ENCODE results near the gene TPRG1L.
A peak's percentile ranks its signal among the peaks of the same experiment; 100 is the strongest.
"Not testable (repeated sequence)": the region's sequence is repeated elsewhere in the genome, so short reads cannot be mapped to it uniquely, and the experiment has no call there.

Gene TPRG1L

GRCh38 chr1:3624200-3625136 is at the start of gene TPRG1L:
Gene TPRG1L (plus strand): TSS chr1:3625015. CDS start chr1:3625073, 58 bp downstream.
- peak; percentile 95 for DNase-seq

GRCh38 chr1:3575515-3575914 is 49.3 kb upstream of the TPRG1L start:
- DNase-seq: not testable (repeated sequence)

DNA sequence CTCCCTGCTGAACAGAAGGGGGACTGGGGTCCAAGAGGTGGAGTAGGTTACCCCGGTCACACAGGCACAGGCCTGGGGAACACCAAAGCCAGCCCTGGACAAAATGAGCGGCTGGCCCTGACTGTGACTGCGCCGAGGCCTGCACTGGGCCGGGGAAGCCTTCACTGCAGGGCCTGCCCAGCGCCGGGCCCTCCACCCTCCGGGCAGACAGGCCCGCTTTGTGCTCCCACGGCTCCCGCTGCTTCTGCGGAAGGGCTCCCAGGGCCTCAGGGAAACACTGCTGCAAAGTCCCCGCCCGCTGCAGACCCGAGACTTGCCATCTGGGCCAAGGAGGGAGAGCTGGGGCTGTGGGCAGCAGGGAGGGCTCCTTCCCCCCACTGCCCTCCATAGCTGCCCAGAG is 48.8 kb upstream of the TPRG1L start:
- no peak for DNase-seq

DNA sequence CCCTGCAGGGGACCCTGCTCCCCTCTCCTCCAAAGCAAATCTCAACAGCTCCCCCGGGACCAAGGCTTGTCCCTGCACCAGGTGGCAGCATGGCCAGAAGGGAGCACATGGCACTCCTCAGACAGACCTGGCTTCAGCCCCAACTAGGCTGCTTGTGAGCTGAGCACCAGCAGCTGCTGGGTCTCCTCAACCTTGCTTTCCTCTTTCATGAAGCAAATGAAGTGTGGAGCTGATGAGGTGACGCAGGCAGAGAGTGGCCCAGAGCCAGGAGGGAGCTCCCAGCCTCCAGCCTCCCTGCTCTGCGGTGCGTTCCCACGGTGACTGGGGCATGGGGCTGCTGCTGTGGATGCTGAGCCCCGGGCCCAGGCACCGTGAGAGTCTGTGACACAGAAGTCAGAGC is 47.5 kb upstream of the TPRG1L start:
- DNase-seq: no peak

DNA sequence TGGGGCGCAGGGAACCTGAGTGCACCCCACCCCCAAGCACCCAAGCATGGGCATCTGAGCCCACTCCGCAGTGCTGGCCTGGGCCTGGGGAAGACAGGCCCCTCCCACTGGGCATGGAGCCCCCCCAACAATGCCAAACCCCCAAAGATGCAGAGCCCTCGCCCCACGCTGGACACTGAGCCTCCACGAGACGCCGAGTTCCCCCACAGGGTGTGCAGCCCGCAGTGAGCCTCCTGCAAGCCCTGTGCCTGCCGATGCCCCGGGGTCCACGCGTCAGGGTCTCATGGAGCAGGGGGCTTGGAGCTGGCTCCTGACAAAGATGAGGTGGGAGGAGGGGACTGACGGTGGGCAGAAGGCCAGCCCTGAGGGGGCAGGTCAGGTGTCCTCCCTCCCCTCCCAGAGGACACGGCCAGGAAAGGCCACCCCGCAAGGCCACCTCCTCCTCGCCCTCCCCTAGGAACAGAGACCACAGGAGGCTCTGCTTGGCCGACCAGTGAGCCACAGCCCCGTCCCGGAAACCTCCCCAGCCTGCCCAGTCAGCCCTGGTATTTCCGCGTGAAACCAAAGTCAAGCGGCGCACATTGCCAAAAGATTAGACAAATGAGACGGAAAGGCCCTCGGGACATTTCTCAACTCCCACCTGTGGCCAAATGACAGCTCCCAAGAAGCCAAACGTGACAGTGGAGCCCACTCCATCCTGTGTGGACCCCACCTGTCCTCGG is 46.9 kb upstream of the TPRG1L start:
- no peak for DNase-seq

GRCh38 chr1:3578433-3578805 is 46.4 kb upstream of the TPRG1L start:
- DNase-seq: no peak

DNA sequence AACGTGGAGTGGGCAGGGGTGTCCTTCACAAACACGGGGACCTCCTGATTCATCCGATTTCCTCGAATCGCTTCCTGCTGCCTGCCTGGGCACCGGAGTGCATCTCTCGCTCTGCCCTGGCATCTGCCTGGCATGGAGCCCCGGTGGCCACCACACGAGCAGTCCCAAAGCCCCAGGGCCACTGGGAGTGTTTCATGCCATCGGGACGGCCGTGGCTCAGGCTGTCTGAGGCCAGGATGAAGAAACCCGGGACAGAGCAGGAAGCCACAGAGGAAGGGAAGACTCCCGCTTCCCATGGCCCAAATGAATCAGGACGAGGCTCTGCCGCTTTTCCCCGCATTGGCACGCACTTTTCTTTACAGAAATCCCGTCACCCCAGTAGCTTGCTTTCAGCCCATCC is 45.9 kb upstream of the TPRG1L start:
- DNase-seq: no peak

GRCh38 chr1:3579626-3580025 is 45.2 kb upstream of the TPRG1L start:
- no peak for DNase-seq

DNA sequence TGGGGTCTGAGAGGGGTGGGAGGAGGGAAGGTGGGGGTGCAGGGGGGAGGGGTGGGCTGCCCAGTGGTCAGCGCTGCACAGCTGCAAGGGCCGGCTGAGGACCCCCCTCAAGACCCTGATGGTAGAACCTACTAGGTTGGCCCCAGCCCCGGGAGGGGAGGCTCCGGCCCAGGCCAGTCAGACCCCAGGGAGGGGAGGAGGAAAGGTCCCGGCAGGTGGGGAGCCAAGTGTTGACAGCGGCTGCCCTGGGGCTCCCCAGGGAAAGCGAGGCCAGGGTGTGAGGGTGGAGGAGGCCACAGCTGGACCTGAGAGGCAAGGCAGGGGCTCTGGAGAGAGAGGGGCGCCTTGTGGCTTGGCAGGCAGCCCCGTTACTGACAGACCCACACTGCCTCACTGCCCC is 44.6 kb upstream of the TPRG1L start:
- DNase-seq: no peak

DNA sequence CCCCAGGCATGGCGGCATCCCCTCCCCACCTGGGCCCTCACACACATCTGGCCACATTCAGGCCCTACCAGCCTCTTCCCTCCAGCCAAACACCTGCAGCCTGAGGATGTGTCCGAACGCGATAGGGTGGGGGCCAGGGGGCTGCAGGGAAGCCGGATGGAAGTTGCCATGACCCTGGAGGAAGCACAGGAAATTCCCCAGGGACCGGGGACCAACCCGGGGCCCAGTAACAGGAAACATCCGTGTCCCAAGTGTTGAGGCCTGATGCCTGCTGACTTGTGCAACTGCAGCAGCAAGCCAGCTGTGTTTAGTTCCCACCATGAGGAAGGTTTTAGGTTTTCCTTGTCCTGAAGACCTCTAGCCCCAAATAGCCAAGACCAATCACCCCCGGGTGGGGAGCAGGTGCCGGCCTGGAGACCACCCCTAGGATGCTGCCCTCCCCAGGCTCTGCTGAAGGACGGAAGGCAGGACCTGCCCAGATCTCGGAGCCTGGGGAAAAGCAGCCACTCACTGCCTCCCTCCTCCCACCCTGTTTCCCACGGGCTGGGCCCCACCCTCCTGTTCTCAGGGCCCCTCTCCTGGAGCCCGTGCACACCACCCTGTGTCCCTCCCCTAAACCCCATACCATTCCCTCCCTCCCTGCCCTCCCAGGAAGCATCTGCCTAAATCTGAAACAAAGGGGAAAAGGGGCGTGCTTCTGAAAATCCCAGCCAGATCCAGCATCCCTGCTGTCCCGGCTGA is 43.3 kb upstream of the TPRG1L start:
- DNase-seq: no peak

GRCh38 chr1:3583751-3584150 is 41.1 kb upstream of the TPRG1L start:
- not testable (repeated sequence) for DNase-seq

DNA sequence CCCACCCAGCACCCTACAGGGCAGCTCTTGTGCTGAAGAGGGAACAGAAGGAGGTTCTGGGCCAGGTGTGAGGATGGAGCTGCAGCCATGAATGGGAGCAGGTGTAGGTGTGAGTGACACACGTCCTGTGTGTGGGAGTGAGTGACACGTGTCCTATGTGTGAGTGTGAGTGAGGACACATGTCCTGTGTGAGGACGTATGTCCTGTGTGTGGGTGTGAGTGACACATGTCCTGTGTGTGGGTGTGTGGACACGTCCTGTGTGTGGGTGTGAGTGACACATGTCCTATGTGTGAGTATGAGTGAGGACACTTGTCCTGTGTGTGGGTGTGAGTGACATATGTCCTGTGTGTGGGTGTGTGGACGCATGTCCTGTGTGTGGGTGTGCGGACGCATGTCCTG is 39.9 kb upstream of the TPRG1L start:
- DNase-seq: no peak

- not testable (repeated sequence) for DNase-seq
Observed at GRCh38 chr1:3585353-3585868, 39.4 kb upstream of the TPRG1L start.

- DNase-seq: no peak
Observed at GRCh38 chr1:3585940-3586568, 38.8 kb upstream of the TPRG1L start.

DNA sequence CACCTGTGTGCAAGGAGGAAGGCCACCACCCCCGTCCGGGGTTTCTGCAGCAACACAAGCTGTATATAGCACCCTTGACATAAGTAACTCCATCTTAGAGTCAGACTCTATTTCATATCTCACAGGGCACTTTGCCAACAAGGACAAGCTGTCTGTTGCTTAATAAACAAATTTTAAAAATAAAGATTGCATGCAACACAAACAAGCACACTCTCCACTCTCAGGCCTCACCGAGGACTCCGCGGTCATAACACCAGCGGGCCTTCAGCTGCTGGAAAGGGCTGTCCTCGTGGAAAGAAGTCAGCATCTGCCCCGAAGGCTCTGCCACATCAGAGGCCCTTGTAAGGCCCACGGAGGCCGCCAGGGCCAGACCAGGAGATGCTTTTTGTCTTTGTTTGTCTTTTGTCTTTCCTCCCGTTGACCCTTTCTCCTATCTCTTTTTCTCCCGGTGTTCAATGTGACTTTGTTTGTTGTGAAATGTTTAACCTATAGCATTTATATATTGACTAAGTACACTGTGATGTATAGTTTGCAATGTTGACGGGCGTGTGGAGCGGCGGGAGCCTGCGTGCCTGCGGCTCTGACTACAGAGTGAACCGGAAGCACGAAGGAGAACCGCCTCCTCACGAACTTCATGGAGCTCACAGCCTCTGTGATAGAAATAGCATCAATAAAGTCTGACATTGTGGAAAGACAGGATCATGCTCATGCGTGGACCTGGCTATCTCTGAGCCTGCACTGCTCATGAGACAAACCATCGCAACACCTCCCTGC is 37.6 kb upstream of the TPRG1L start:
- no peak for DNase-seq

DNA sequence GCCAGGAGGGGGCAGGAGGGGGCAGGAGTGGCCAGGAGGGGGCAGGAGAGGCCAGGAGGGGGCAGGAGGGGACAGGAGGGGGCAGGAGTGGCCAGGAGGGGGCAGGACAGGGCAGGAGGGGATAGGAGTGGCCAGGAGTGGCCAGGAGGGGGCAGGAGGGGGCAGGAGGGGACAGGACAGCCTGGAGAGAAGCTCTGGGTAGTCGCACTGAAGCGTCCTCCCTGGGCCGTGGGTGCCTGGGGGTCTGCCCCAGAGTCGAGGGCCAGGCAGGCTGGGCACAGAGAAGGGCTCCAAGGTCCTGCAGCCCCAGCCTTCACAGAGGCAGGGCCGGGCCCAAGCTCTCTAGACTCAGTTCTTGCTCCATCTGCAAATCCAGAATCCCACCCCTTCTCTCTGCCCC is 36.4 kb upstream of the TPRG1L start:
- DNase-seq: no peak

GRCh38 chr1:3590139-3590763 is 34.6 kb upstream of the TPRG1L start:
- DNase-seq: no peak

- DNase-seq: no peak
Observed at GRCh38 chr1:3590951-3591865, 33.6 kb upstream of the TPRG1L start.

DNA sequence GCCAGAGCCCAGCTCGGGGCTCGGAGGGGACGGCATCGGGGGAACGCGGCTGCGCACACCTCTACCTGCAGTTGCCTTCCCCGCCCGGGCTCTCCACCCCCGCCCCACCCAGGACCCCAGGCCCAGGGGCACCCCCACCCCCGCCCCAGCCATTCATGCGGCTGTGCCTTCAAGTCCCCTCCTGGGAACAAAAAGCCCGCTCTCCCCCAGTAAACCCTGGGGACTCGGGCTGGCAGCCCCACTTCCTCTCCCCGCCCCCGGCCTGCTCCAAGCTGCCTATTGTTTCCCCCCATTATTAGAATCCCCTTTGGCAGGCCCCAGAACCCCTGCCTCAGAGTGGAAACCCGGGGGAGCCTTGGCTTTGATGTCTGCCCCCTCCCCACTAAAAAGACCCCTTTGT is 31.5 kb upstream of the TPRG1L start:
- DNase-seq: no peak

GRCh38 chr1:3593745-3594144 is 31.1 kb upstream of the TPRG1L start:
- DNase-seq: no peak

Measured in T1000 (cell line).